Keratinocyte (primary cell): ENCODE results near the gene DNAH8. TPM values are rescaled to one million over a fixed set of nuclear protein-coding genes. Genes with fewer than 3 reads are reported as not detected.

Experiments used
- DNase-seq: peaks from one replicate; pipeline ENCODE4 v3.0.0-alpha.2; 2011; ENCODE audit warnings: low read depth, missing footprints, low spot score
- FAIRE-seq: peaks from 2 replicates; lab custom pipeline; 2011; peaks lifted over from hg19 to GRCh38; lab: Jason Lieb, UNC
- H2AFZ ChIP-seq: 2 replicates; pipeline ENCODE4 v1.6.0; 2012; ENCODE audit warnings: low read length, control low read depth, inconsistent platforms; ENCODE audit not compliant: control insufficient read depth
- H3K27ac ChIP-seq: 2 replicates; pipeline ENCODE4 v1.5.1; 2011; ENCODE audit warnings: low read length; ENCODE audit not compliant: control insufficient read depth, insufficient read depth
- H3K27me3 ChIP-seq: 3 replicates; pipeline ENCODE4 v1.6.0; 2011; ENCODE audit warnings: low read length; ENCODE audit not compliant: control insufficient read depth, insufficient read depth; ENCODE audit errors: extremely low read depth
- H3K36me3 ChIP-seq, 2 experiments: 2 replicates in 1 of 2; 3 replicates in 1 of 2; pipeline ENCODE4 v1.5.1; 2011; ENCODE audit warnings: low read length in 2 of 2, mild to moderate bottlenecking in 1 of 2; ENCODE audit not compliant: control insufficient read depth in 2 of 2, insufficient read depth in 2 of 2; ENCODE audit errors: extremely low read depth in 1 of 2
- H3K4me1 ChIP-seq: 3 replicates; pipeline ENCODE4 v1.5.1; 2011; ENCODE audit warnings: low read length; ENCODE audit not compliant: control insufficient read depth, insufficient read depth; ENCODE audit errors: extremely low read depth
- H3K4me2 ChIP-seq: 3 replicates; pipeline ENCODE4 v1.6.0; 2011; ENCODE audit warnings: low read depth, low read length; ENCODE audit not compliant: control insufficient read depth, insufficient read depth; ENCODE audit errors: extremely low read depth
- H3K4me3 ChIP-seq, 3 experiments: fragments of 200-600 bp in 1 of 3; sonication (generic) in 1 of 3; 2 replicates in 2 of 3; 3 replicates in 1 of 3; pipeline ENCODE4 v1.5.1; 2011 to 2016; ENCODE audit warnings: low read length in 3 of 3, mild to moderate bottlenecking in 3 of 3, control low read depth in 2 of 3, inconsistent platforms in 1 of 3, low read depth in 1 of 3, mixed read lengths in 1 of 3, mixed run types in 1 of 3, moderate library complexity in 1 of 3; ENCODE audit not compliant: control insufficient read depth in 2 of 3, insufficient read depth in 2 of 3; ENCODE audit errors: extremely low read depth in 1 of 3
- H3K79me2 ChIP-seq: 2 replicates; pipeline ENCODE4 v1.6.0; 2012; ENCODE audit warnings: low read length; ENCODE audit not compliant: control insufficient read depth, insufficient read depth
- H3K9ac ChIP-seq: 3 replicates; pipeline ENCODE4 v1.6.0; 2011; ENCODE audit warnings: low read length; ENCODE audit not compliant: control insufficient read depth, insufficient read depth; ENCODE audit errors: extremely low read depth
- H3K9me1 ChIP-seq: 3 replicates; pipeline ENCODE4 v1.6.0; 2011; ENCODE audit warnings: low read length; ENCODE audit not compliant: control insufficient read depth, insufficient read depth; ENCODE audit errors: extremely low read depth
- H3K9me3 ChIP-seq: 2 replicates; pipeline ENCODE4 v1.5.1; 2012; ENCODE audit warnings: low read depth, low read length; ENCODE audit not compliant: control insufficient read depth
- H4K20me1 ChIP-seq: 3 replicates; pipeline ENCODE4 v1.6.0; 2011; ENCODE audit warnings: low read length; ENCODE audit not compliant: control insufficient read depth, insufficient read depth; ENCODE audit errors: extremely low read depth
- EZH2 ChIP-seq: IDR thresholded peaks from one replicate; pipeline ENCODE4 v1.6.1; 2012; ENCODE audit warnings: inconsistent platforms, mild to moderate bottlenecking, low read length, moderate library complexity
- dilution Hi-C: fragments of 300-500 bp; cut with MboI; formaldehyde crosslinking; loops from one replicate; pipeline ENCODE4 v1.7.0; 2020; ENCODE audit warnings: low sequenced_read_pairs; ENCODE audit not compliant: extremely low pct_ligation_motif_present
- polyA plus RNA-seq, 5 experiments: library from polyadenylated mRNA; depleted of rRNA in 3 of 5; stranded (reverse) in 3 of 5; stranded (forward) in 1 of 5; unstranded in 1 of 5; fragments of >200 nt; gene quantifications; 1 replicate in 1 of 5; 2 replicates in 3 of 5; 3 replicates in 1 of 5; pipeline versions ENCODE4 v1.2.1 to v1.2.3, GENCODE V29; 2011 to 2012; ENCODE audit warnings: missing spikeins in 2 of 5, low read depth in 1 of 5, low replicate concordance in 1 of 5
- TF ChIP-seq, protein P1 (sequence below), 3 experiments: IDR thresholded peaks in 1 of 3; conservative IDR thresholded peaks in 1 of 3; optimal IDR thresholded peaks in 1 of 3; 2 replicates in 2 of 3; 3 replicates in 1 of 3; pipeline versions ENCODE3 to v1.5.1; 2011; ENCODE audit warnings: low read length in 3 of 3, mild to moderate bottlenecking in 3 of 3, moderate library complexity in 2 of 3, control low read depth in 1 of 3, inconsistent platforms in 1 of 3; ENCODE audit not compliant: insufficient read depth in 2 of 3; ENCODE audit errors: extremely low read depth in 1 of 3

The DNAH8 gene
- polyA plus RNA-seq, 1 donor (not counting 4 experiments of a cell fraction or from before 2014, with no cell fraction given), result 0.01 TPM

GRCh38 chr6:39041072-39041471, 326.0 kb downstream of the DNAH8 start:
- no peak for FAIRE-seq
- no peak overlapping the region for H3K9ac ChIP-seq
- no peaks in the 10 kb centered on the region for H3K9me1 ChIP-seq
- H4K20me1 ChIP-seq, result no peaks in the 10 kb centered on the region
- no peaks in the 10 kb centered on the region for H3K79me2 ChIP-seq
- no peak overlapping the region for H3K4me3 ChIP-seq
- dilution Hi-C loops, result no loop called here
- no peak overlapping the region for H3K4me2 ChIP-seq
- no peaks in the 10 kb centered on the region for H3K36me3 ChIP-seq
- peaks cover 22% of the 10 kb centered on the region for H3K27me3 ChIP-seq
- DNase-seq, result no peak
- no peak overlapping the region for H2AFZ ChIP-seq
- TF ChIP-seq, protein P1, sequence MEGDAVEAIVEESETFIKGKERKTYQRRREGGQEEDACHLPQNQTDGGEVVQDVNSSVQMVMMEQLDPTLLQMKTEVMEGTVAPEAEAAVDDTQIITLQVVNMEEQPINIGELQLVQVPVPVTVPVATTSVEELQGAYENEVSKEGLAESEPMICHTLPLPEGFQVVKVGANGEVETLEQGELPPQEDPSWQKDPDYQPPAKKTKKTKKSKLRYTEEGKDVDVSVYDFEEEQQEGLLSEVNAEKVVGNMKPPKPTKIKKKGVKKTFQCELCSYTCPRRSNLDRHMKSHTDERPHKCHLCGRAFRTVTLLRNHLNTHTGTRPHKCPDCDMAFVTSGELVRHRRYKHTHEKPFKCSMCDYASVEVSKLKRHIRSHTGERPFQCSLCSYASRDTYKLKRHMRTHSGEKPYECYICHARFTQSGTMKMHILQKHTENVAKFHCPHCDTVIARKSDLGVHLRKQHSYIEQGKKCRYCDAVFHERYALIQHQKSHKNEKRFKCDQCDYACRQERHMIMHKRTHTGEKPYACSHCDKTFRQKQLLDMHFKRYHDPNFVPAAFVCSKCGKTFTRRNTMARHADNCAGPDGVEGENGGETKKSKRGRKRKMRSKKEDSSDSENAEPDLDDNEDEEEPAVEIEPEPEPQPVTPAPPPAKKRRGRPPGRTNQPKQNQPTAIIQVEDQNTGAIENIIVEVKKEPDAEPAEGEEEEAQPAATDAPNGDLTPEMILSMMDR (optimal IDR thresholded peaks at IDR 0.05 in 1 of 3, IDR thresholded peaks at IDR 0.05 in 1 of 3, conservative IDR thresholded peaks at IDR 0.05 in 1 of 3; ENCODE audit: extremely low read depth in 1 of 3, insufficient read depth in 2 of 3, low read length in 3 of 3), result no peak
- TF ChIP-seq EZH2, result no peak
- H3K9me3 ChIP-seq, result no peaks in the 10 kb centered on the region
- no peak overlapping the region for H3K27ac ChIP-seq
- H3K4me1 ChIP-seq, result no peaks in the 10 kb centered on the region

- Histone ChIP-seq H3K4me2 (no peak overlapping the region), H3K36me3 (no peaks in the 10 kb centered on the region), H3K9me1 (no peaks in the 10 kb centered on the region), H4K20me1 (no peaks in the 10 kb centered on the region), H2AFZ (no peak overlapping the region), H3K79me2 (no peaks in the 10 kb centered on the region), H3K27ac (no peak overlapping the region), H3K4me1 (no peaks in the 10 kb centered on the region), H3K9ac (no peak overlapping the region), H3K9me3 (no peaks in the 10 kb centered on the region), H3K4me3 (no peak overlapping the region), H3K27me3 (peaks cover 29% of the 10 kb centered on the region)
- FAIRE-seq, result no peak
- no peak for TF ChIP-seq EZH2
- TF ChIP-seq, protein P1 (optimal IDR thresholded peaks at IDR 0.05 in 1 of 3, IDR thresholded peaks at IDR 0.05 in 1 of 3, conservative IDR thresholded peaks at IDR 0.05 in 1 of 3; ENCODE audit: extremely low read depth in 1 of 3, insufficient read depth in 2 of 3, low read length in 3 of 3), result no peak
- dilution Hi-C loops, result no loop called here
- DNase-seq, result no peak
These were observed 328.7 kb downstream of the DNAH8 start for GRCh38 chr6:39043776-39044175.
